IPS-NIHi11 (cell line): ENCODE results near the gene GPR152.
A peak's percentile ranks its signal among the peaks of the same experiment; 100 is the strongest.
"Not testable (repeated sequence)": the region's sequence is repeated elsewhere in the genome, so short reads cannot be mapped to it uniquely, and the experiment has no call there.

Experiments used
- DNase-seq: peaks from one replicate; pipeline ENCODE4 v3.0.0; 2012; ENCODE audit warnings: mixed read lengths, low spot score

Gene GPR152

GRCh38 chr11:67439321-67440228 is 13.0 kb downstream of the GPR152 start:
- DNase-seq, result no peak

- DNase-seq, result no peak
Measured at GRCh38 chr11:67438158-67438902, 14.2 kb downstream of the GPR152 start.

- no peak for DNase-seq
Measured at GRCh38 chr11:67437809-67438157, 14.7 kb downstream of the GPR152 start.

GRCh38 chr11:67437082-67437808 is 15.3 kb downstream of the GPR152 start, which contains the start of gene PTPRCAP:
PTPRCAP (minus strand) TSS chr11:67437682; CDS start chr11:67437619, 63 bp downstream.
- DNase-seq, result no peak

- peak; percentile 84 for DNase-seq
Measured at GRCh38 chr11:67436459-67437081, 16.0 kb downstream of the GPR152 start.

GRCh38 chr11:67435727-67436458 is 16.6 kb downstream of the GPR152 start:
- DNase-seq, result no peak

GRCh38 chr11:67435031-67435726 is 17.4 kb downstream of the GPR152 start:
- no peak for DNase-seq

GRCh38 chr11:67434395-67434881 is 18.1 kb downstream of the GPR152 start:
- no peak for DNase-seq

- DNase-seq, result no peak
Measured at GRCh38 chr11:67433536-67434394, 18.8 kb downstream of the GPR152 start.

- no peak for DNase-seq
Measured at GRCh38 chr11:67432655-67433349, 19.7 kb downstream of the GPR152 start.

- no peak for DNase-seq
Measured at GRCh38 chr11:67431346-67432249, 20.9 kb downstream of the GPR152 start.

- DNase-seq, result no peak
Measured at GRCh38 chr11:67429722-67430121, 22.8 kb downstream of the GPR152 start.

- no peak for DNase-seq
Measured at GRCh38 chr11:67429038-67429668, 23.4 kb downstream of the GPR152 start.

GRCh38 chr11:67428052-67429001 is 24.2 kb downstream of the GPR152 start, which contains the start of gene RPS6KB2:
RPS6KB2 (plus strand) TSS chr11:67428494; CDS start chr11:67428546, 52 bp downstream.
- DNase-seq, result peak; percentile 100

- DNase-seq, result not testable (repeated sequence)
Measured at GRCh38 chr11:67427364-67427859, 25.1 kb downstream of the GPR152 start.
